K562 (cell line): ENCODE results near the gene MPC1.

Experiments used
- EZH2 ChIP-seq: IDR thresholded peaks from 2 replicates; pipeline ENCODE4 v1.6.1; 2012; ENCODE audit warnings: low read depth, mild to moderate bottlenecking, inconsistent platforms, low read length, borderline replicate concordance
- HCFC1 ChIP-seq: IDR thresholded peaks from 2 replicates; pipeline ENCODE4 v1.6.1; 2012; ENCODE audit warnings: low read depth, low read length, improper control_type of control experiment
- KLF10 ChIP-seq: fragments of 250-450 bp; sonication (Bioruptor Pico); IDR thresholded peaks from 2 replicates; pipeline ENCODE4 v1.6.1; 2021; ENCODE audit warnings: matching md5 sums
- MYC ChIP-seq, 2 experiments: fragments of 250-450 bp in 1 of 2; sonication (Bioruptor Pico) in 1 of 2; IDR thresholded peaks; 2 replicates each; pipeline versions ENCODE4 v1.5.1 to v1.6.1; 2012 to 2021; ENCODE audit warnings: low read depth in 2 of 2, borderline replicate concordance in 1 of 2, improper control_type of control experiment in 1 of 2, low read length in 1 of 2, mild to moderate bottlenecking in 1 of 2, moderate library complexity in 1 of 2
- NKRF ChIP-seq: fragments of 450-650 bp; IDR thresholded peaks from 2 replicates; pipeline ENCODE4 v1.6.1; 2016; ENCODE audit warnings: borderline replicate concordance
- RNF219 ChIP-seq: fragments of 250-450 bp; sonication (Bioruptor Pico); IDR thresholded peaks from 2 replicates; pipeline ENCODE4 v1.5.0; 2022; ENCODE audit warnings: mild to moderate bottlenecking
- ZMIZ1 ChIP-seq, 2 experiments: fragments of 150-350 bp in 1 of 2; IDR thresholded peaks; 2 replicates each; pipeline ENCODE4 v1.6.1; 2012 to 2016; ENCODE audit warnings: low read depth in 2 of 2, low read length in 2 of 2, mild to moderate bottlenecking in 1 of 2, moderate library complexity in 1 of 2
- ZNF639 ChIP-seq, 2 experiments: fragments of 200-800 bp in 1 of 2; sonication (Bioruptor generic) in 1 of 2; sonication (generic) in 1 of 2; formaldehyde crosslinking in 1 of 2; IDR thresholded peaks in 1 of 2; conservative IDR thresholded peaks in 1 of 2; 2 replicates each; pipeline versions ENCODE4 v1.5.0 to v1.6.1; 2016 to 2020; ENCODE audit warnings: missing compliant biosample characterization in 1 of 2, missing genetic modification characterization in 1 of 2, missing genetic modification reagents in 1 of 2

GRCh38 chr6:166419717-166420116 lies 37.0 kb upstream of the MPC1 start:
- TF ChIP-seq EZH2 (no peak), ZNF639 (CRISPR knock-in tag; conservative IDR thresholded peaks at IDR 0.05 in 1 of 2, IDR thresholded peaks at IDR 0.05 in 1 of 2) (no peak), NKRF (no peak), RNF219 (CRISPR knock-in tag) (no peak), MYC (IDR thresholded peaks at IDR 0.05; ENCODE audit: low read depth, low read length) (no peak), MYC (CRISPR knock-in tag; IDR thresholded peaks at IDR 0.05; ENCODE audit: borderline replicate concordance, low read depth) (no peak), ZMIZ1 (IDR thresholded peaks at IDR 0.05; ENCODE audit: low read depth in 2 of 2, low read length in 2 of 2) (no peak), HCFC1 (no peak), KLF10 (CRISPR knock-in tag) (no peak)
